DND-41 (cell line): ENCODE data around the gene WNT9A.
"Not testable (repeated sequence)": the region's sequence is repeated elsewhere in the genome, so short reads cannot be mapped to it uniquely, and the experiment has no call there.

ENCODE experiments used
- ATAC-seq: fragments of 200-7000 bp; cut with Tn5 transposase; 3 replicates; pipeline ENCODE4 v1.9.1; 2021; ENCODE audit warnings: low read depth; ENCODE audit not compliant: insufficient read depth
- DNase-seq: peaks from one replicate; pipeline ENCODE4 v3.0.0-alpha.2; 2020
- H2AFZ ChIP-seq: 2 replicates; pipeline ENCODE4 v1.6.0; 2012; ENCODE audit warnings: low read depth, low read length
- H3K27ac ChIP-seq: 2 replicates; pipeline ENCODE4 v1.5.1; 2012; ENCODE audit warnings: low read length, inconsistent platforms
- H3K27me3 ChIP-seq: fragments of 200-600 bp; sonication (generic); 2 replicates; pipeline ENCODE4 v1.6.0; 2012; ENCODE audit warnings: low read length, mild to moderate bottlenecking, inconsistent platforms; ENCODE audit not compliant: insufficient read depth, poor library complexity
- H3K36me3 ChIP-seq: 2 replicates; pipeline ENCODE4 v1.5.1; 2012; ENCODE audit warnings: low read length, inconsistent platforms; ENCODE audit not compliant: insufficient read depth
- H3K4me1 ChIP-seq: 2 replicates; pipeline ENCODE4 v1.5.1; 2012; ENCODE audit warnings: mild to moderate bottlenecking, low read length; ENCODE audit not compliant: insufficient read depth
- H3K4me2 ChIP-seq: 2 replicates; pipeline ENCODE4 v1.6.0; 2012; ENCODE audit warnings: mild to moderate bottlenecking, moderate library complexity, low read length, inconsistent platforms; ENCODE audit not compliant: insufficient read depth
- H3K4me3 ChIP-seq, 2 experiments: fragments of 200-600 bp in 1 of 2; shearing (Covaris generic) in 1 of 2; 2 replicates each; pipeline ENCODE4 v1.5.1; 2012 to 2016; ENCODE audit warnings: inconsistent platforms in 2 of 2, low read length in 2 of 2, mild to moderate bottlenecking in 2 of 2, low read depth in 1 of 2, moderate library complexity in 1 of 2
- H3K79me2 ChIP-seq: 2 replicates; pipeline ENCODE4 v1.6.0; 2012; ENCODE audit warnings: low read length, inconsistent platforms; ENCODE audit not compliant: insufficient read depth
- H3K9ac ChIP-seq: 2 replicates; pipeline ENCODE4 v1.6.0; 2012; ENCODE audit warnings: low read depth, mild to moderate bottlenecking, inconsistent platforms, low read length, moderate library complexity
- H3K9me3 ChIP-seq: 2 replicates; pipeline ENCODE4 v1.5.1; 2012; ENCODE audit warnings: low read length, moderate library complexity, mild to moderate bottlenecking, inconsistent platforms; ENCODE audit not compliant: insufficient read depth, severe bottlenecking
- H4K20me1 ChIP-seq: 2 replicates; pipeline ENCODE4 v1.6.0; 2012; ENCODE audit warnings: low read length; ENCODE audit not compliant: insufficient read depth
- TF ChIP-seq, protein P1 (sequence below): IDR thresholded peaks from 2 replicates; pipeline ENCODE4 v1.5.1; 2012; ENCODE audit warnings: borderline replicate concordance, low read length, moderate library complexity, mild to moderate bottlenecking; ENCODE audit not compliant: poor library complexity, severe bottlenecking; ENCODE audit errors: extremely low read depth

Gene WNT9A

DNA sequence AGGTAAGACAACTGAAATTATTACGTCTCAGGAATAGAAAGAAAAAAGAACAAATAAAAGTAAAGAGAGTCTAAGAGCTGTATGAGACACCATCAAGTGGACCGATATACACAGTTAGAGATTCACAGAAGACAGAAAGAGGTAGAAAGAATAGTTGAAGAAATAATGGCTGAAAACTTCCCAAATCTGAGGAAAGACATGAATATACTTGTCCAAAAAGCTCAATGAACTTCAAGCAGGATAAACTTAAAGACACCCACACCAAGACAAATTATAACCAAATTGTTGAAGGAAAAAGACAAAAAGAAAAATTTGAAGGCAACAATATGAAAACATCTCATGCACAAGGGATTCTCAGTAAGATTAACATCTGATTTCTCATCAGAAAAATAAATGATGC, 39.4 kb upstream of the WNT9A start:
- no peak overlapping the region for H3K9ac ChIP-seq
- no peaks in the 10 kb centered on the region for H4K20me1 ChIP-seq
- no peaks in the 10 kb centered on the region for H3K36me3 ChIP-seq
- H2AFZ ChIP-seq: no peak overlapping the region
- no peak for DNase-seq
- peaks cover 3% of the 10 kb centered on the region for H3K27me3 ChIP-seq
- no peak for ATAC-seq
- TF ChIP-seq, protein P1, sequence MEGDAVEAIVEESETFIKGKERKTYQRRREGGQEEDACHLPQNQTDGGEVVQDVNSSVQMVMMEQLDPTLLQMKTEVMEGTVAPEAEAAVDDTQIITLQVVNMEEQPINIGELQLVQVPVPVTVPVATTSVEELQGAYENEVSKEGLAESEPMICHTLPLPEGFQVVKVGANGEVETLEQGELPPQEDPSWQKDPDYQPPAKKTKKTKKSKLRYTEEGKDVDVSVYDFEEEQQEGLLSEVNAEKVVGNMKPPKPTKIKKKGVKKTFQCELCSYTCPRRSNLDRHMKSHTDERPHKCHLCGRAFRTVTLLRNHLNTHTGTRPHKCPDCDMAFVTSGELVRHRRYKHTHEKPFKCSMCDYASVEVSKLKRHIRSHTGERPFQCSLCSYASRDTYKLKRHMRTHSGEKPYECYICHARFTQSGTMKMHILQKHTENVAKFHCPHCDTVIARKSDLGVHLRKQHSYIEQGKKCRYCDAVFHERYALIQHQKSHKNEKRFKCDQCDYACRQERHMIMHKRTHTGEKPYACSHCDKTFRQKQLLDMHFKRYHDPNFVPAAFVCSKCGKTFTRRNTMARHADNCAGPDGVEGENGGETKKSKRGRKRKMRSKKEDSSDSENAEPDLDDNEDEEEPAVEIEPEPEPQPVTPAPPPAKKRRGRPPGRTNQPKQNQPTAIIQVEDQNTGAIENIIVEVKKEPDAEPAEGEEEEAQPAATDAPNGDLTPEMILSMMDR: no peak
- H3K4me1 ChIP-seq: no peaks in the 10 kb centered on the region
- H3K79me2 ChIP-seq: no peaks in the 10 kb centered on the region
- no peak overlapping the region for H3K27ac ChIP-seq
- H3K4me3 ChIP-seq: no peak overlapping the region
- no peak overlapping the region for H3K4me2 ChIP-seq
- no peaks in the 10 kb centered on the region for H3K9me3 ChIP-seq

DNA sequence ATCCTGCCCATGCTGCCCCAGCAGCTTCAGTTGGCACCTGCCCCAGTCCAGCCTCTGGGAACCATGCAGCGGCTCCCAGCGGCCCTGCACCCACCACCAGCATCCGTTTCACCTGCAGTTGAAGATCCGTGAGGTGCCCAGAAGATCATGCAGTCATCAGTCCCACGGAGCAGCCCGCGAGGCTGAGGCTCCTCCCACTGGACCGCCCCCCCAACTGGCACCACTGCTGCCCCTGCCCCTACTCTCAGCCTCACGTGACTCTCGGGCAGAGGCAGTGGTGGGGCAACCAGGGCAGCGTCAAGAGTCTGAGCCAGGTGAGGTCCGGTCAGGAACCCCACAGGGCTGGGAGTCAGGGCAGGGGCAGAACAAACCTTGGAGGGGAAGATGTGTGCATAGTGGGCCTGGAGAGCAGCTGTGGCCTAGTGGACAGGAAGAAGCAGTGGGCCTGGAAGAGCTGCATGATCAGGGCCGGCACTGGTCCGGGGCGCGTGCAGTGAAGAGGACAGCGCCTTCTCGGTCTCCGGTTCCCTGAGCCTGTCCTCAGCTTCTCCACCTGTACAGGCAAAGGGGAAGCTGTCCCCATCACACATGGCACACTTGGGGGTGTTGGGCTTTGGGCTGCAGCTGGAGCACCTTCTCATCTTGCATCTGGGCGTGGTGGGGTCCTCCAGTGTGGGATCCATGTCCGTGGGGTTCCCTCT, 28.0 kb upstream of the WNT9A start:
- not testable (repeated sequence) for DNase-seq, H4K20me1 ChIP-seq, H3K79me2 ChIP-seq, H3K9ac ChIP-seq, H3K36me3 ChIP-seq, H3K4me2 ChIP-seq, H2AFZ ChIP-seq, H3K9me3 ChIP-seq, H3K27me3 ChIP-seq, ATAC-seq, H3K27ac ChIP-seq, H3K4me1 ChIP-seq, H3K4me3 ChIP-seq

DNA sequence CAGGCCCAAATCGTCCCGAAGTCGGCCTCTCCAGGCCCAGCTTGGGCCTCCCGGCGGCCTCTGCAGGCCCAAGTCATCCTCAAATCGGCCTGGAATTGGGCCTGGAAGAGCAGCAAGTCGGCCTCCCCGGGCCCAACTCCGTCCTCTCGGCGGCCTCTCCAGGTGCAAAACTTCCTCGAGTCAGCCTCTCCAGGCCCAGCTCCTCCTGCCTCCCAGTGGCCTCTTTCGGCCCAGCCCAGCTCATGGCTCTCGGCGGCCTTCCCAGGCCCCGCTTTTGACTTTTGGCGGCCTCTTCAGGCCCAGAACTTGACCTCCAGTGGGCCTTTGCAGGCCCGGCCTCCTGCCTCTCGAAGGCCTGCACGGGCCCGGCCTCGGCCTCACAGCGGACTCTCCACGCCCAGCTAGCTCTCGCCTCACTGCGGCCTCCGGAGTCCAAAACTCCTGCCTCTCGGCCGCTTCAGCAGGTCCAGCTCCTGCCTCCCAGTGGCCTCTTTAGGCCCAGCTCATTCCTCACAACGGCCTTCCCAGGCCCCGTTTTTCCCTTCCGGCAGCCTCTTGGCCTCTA, 26.1 kb upstream of the WNT9A start:
- ATAC-seq, H4K20me1 ChIP-seq, H3K4me1 ChIP-seq, DNase-seq, H3K36me3 ChIP-seq, H3K27ac ChIP-seq, H3K9me3 ChIP-seq, H2AFZ ChIP-seq, H3K9ac ChIP-seq, H3K27me3 ChIP-seq, H3K79me2 ChIP-seq, H3K4me2 ChIP-seq, H3K4me3 ChIP-seq: not testable (repeated sequence)

DNA sequence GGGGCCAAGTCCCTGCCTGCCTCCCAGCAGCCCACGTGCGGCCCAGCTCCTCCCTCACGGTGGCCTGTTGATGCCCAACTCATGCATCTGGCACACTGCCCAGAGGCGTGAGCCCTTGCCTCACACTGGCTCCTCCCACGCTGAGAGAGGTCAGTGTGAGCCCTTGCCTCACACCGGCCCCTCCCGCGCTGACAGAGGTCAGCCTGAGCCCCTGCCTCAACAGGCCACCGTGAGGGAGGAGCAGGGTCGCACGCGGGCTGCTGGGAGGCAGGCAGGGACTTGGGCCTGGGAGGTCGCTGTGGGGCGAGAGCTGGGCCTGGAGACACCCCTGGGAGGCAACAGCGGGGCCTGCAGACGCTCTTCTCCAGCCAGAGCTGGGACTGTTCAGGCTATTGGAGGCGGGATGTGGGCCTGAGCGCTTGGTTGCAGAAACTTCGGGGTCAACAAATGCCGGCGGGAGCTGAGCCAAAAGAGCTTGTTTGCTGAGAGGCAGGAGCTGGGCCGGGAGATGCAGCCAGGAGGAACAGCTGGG, 25.2 kb upstream of the WNT9A start:
- not testable (repeated sequence) for H3K79me2 ChIP-seq, H3K9ac ChIP-seq, H3K27me3 ChIP-seq, H2AFZ ChIP-seq, ATAC-seq, H3K4me1 ChIP-seq, H3K9me3 ChIP-seq, H3K27ac ChIP-seq, H3K36me3 ChIP-seq, H3K4me2 ChIP-seq, DNase-seq, H4K20me1 ChIP-seq, H3K4me3 ChIP-seq

DNA sequence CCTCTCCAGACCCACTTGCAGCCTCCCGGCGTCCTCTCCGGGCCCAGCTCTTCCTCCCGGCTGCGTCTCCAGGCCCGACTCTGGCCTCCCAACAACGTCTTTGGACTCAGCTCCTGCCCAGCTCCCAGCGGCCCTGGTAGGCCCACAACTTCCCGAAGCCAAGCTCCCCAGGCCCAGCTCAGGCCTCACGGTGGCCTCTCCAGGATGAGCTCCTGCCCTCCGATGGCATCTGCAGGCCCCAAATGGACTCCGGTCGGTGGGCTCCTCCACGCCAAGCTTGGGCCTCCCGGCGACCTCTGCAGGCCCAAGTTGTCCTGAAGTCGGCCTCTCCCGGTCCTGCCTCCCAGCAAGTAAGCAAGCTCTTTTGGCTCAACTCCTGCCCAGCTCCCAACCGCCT, 24.5 kb upstream of the WNT9A start:
- not testable (repeated sequence) for ATAC-seq, H3K9ac ChIP-seq, DNase-seq

DNA sequence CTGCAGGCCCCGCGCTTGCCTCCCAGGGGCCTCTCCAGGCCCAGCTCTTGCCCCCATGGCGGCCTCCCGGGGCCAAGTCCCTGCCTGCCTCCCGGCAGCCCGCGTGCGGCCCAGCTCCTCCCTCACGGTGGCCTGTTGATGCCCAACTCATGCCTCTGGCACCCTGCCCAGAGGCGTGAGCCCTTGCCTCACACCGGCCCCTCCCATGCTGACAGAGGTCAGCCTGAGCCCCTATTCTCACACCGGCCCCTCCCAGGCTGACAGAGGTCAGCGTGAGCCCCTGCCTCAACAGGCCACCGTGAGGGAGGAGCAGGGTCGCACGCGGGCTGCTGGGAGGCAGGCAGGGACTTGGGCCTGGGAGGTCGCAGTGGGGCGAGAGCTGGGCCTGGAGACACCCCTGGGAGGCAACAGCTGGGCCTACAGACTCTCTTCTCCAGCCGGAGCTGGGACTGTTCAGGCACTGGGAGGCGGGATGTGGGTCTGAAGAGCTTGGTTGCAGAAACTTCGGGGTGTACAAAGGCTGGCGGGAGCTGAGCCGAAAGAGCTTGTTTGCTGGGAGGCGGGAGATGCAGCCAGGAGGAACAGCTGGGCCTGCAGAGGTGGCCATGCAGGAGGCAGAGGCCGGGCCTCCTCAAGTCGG, 24.0 kb upstream of the WNT9A start:
- not testable (repeated sequence) for H3K9ac ChIP-seq, H3K27ac ChIP-seq, H3K79me2 ChIP-seq, H3K4me2 ChIP-seq, H2AFZ ChIP-seq, H3K9me3 ChIP-seq, DNase-seq, H3K36me3 ChIP-seq, H4K20me1 ChIP-seq, ATAC-seq, H3K4me1 ChIP-seq, H3K27me3 ChIP-seq, H3K4me3 ChIP-seq

More for the DNA sequence above, 24.5 kb upstream of the WNT9A start:
- H4K20me1 ChIP-seq, H3K9me3 ChIP-seq, H3K4me3 ChIP-seq, H3K36me3 ChIP-seq, H3K4me1 ChIP-seq, H3K27ac ChIP-seq, H3K4me2 ChIP-seq, H3K79me2 ChIP-seq, H3K27me3 ChIP-seq, H2AFZ ChIP-seq: not testable (repeated sequence)

DNA sequence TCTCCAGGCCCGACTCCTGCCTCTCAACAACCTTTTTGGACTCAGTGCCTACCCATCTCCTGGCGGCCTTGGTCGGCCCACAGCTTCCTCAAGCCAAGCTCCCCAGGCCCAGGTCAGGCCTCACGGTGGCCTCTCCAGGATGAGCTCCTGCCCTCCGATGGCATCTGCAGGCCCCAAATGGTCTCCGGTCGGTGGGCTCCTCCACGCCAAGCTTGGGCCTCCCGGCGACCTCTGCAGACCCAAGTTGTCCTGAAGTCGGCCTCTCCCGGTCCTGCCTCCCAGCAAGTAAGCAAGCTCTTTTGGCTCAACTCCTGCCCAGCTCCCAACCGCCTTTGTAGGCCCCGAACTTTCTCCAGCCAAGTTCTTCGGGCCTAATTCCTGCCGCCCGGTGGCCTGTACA, 23.5 kb upstream of the WNT9A start:
- H3K9ac ChIP-seq, H3K36me3 ChIP-seq, DNase-seq, H4K20me1 ChIP-seq, H2AFZ ChIP-seq, H3K4me3 ChIP-seq, H3K27me3 ChIP-seq, H3K4me1 ChIP-seq, H3K9me3 ChIP-seq, H3K4me2 ChIP-seq, H3K79me2 ChIP-seq, ATAC-seq, H3K27ac ChIP-seq: not testable (repeated sequence)
